H9 (cell line): ENCODE results near the gene BARX2. TPM values are rescaled to one million over a fixed set of nuclear protein-coding genes. Genes with fewer than 3 reads are reported as not detected.

Experiments
- DNase-seq: peaks from one replicate; pipeline ENCODE4 v3.0.0-alpha.2; 2017
- H2AFZ ChIP-seq: one replicate; pipeline ENCODE4 v1.6.1; 2013; ENCODE audit warnings: mild to moderate bottlenecking, low read length, control low read depth, moderate library complexity
- H2AK5ac ChIP-seq: 2 replicates; pipeline ENCODE4 v1.6.1; 2013; ENCODE audit warnings: low read length, control low read depth, mixed read lengths; ENCODE audit not compliant: insufficient read length
- H2BK120ac ChIP-seq: one replicate; pipeline ENCODE4 v1.6.1; 2013; ENCODE audit warnings: low read depth, mild to moderate bottlenecking, low read length, control low read depth, inconsistent platforms; ENCODE audit not compliant: poor library complexity, severe bottlenecking
- H2BK12ac ChIP-seq: 2 replicates; pipeline ENCODE4 v1.6.1; 2013; ENCODE audit warnings: low read length, control low read depth, mixed read lengths, low read depth; ENCODE audit not compliant: insufficient read length
- H2BK15ac ChIP-seq: 2 replicates; pipeline ENCODE4 v1.6.1; 2013; ENCODE audit warnings: low read depth, low read length, control low read depth
- H2BK20ac ChIP-seq: one replicate; pipeline ENCODE4 v1.6.1; 2013; ENCODE audit warnings: low read depth, mild to moderate bottlenecking, low read length, control low read depth, inconsistent platforms; ENCODE audit not compliant: poor library complexity, severe bottlenecking
- H2BK5ac ChIP-seq: 2 replicates; pipeline ENCODE4 v1.6.1; 2013; ENCODE audit warnings: low read length, control low read depth, mixed read lengths; ENCODE audit not compliant: insufficient read length
- H3K14ac ChIP-seq: 2 replicates; pipeline ENCODE4 v1.6.1; 2013; ENCODE audit warnings: low read length, control low read depth; ENCODE audit not compliant: insufficient read depth
- H3K18ac ChIP-seq: 2 replicates; pipeline ENCODE4 v1.6.1; 2013; ENCODE audit warnings: low read depth, mild to moderate bottlenecking, mixed read lengths, low read length, control low read depth; ENCODE audit not compliant: insufficient read length
- H3K23ac ChIP-seq: 2 replicates; pipeline ENCODE4 v1.6.1; 2013; ENCODE audit warnings: low read length, control low read depth, mixed read lengths, low read depth; ENCODE audit not compliant: insufficient read length
- H3K23me2 ChIP-seq: 2 replicates; pipeline ENCODE4 v1.6.1; 2013; ENCODE audit warnings: low read depth, mild to moderate bottlenecking, mixed read lengths, low read length, control low read depth; ENCODE audit not compliant: insufficient read length, poor library complexity, severe bottlenecking
- H3K27ac ChIP-seq: 2 replicates; pipeline ENCODE4 v1.5.1; 2013; ENCODE audit warnings: low read length, control low read depth, mixed read lengths, low read depth; ENCODE audit not compliant: insufficient read length
- H3K27me3 ChIP-seq: 2 replicates; pipeline ENCODE4 v1.6.1; 2013; ENCODE audit warnings: low read length, control low read depth, inconsistent platforms; ENCODE audit not compliant: insufficient read depth
- H3K4ac ChIP-seq: 2 replicates; pipeline ENCODE4 v1.6.1; 2013; ENCODE audit warnings: low read depth, mild to moderate bottlenecking, control low read depth, inconsistent platforms, low read length, moderate library complexity
- H3K4me1 ChIP-seq: 2 replicates; pipeline ENCODE4 v1.6.1; 2013; ENCODE audit warnings: low read length, control low read depth, inconsistent platforms; ENCODE audit not compliant: insufficient read depth
- H3K4me2 ChIP-seq: 2 replicates; pipeline ENCODE4 v1.6.1; 2013; ENCODE audit warnings: low read length, control low read depth, mixed read lengths; ENCODE audit not compliant: insufficient read length, insufficient read depth
- H3K56ac ChIP-seq: 2 replicates; pipeline ENCODE4 v1.6.1; 2013; ENCODE audit warnings: low read depth, mild to moderate bottlenecking, mixed read lengths, low read length, control low read depth; ENCODE audit not compliant: insufficient read length
- H3K79me1 ChIP-seq: 2 replicates; pipeline ENCODE4 v1.6.1; 2013; ENCODE audit warnings: low read depth, mild to moderate bottlenecking, moderate library complexity, low read length, control low read depth, inconsistent platforms; ENCODE audit not compliant: insufficient read depth, poor library complexity, severe bottlenecking
- H3K79me2 ChIP-seq: 2 replicates; pipeline ENCODE4 v1.6.1; 2013; ENCODE audit warnings: low read length, control low read depth, inconsistent platforms; ENCODE audit not compliant: insufficient read depth
- H3K9ac ChIP-seq: 2 replicates; pipeline ENCODE4 v1.6.1; 2013; ENCODE audit warnings: low read length, control low read depth, mixed read lengths; ENCODE audit not compliant: insufficient read length; ENCODE audit errors: extremely low read depth
- H3K9me3 ChIP-seq: one replicate; pipeline ENCODE4 v1.6.1; 2013; ENCODE audit warnings: low read depth, low read length, inconsistent platforms; ENCODE audit not compliant: control insufficient read depth
- H3T11ph ChIP-seq: one replicate; pipeline ENCODE4 v1.6.1; 2013; ENCODE audit warnings: mild to moderate bottlenecking, low read length, control low read depth, inconsistent platforms
- H4K20me1 ChIP-seq: one replicate; pipeline ENCODE4 v1.6.1; 2013; ENCODE audit not compliant: control insufficient read depth, insufficient read length, insufficient read depth
- H4K5ac ChIP-seq: 2 replicates; pipeline ENCODE4 v1.6.1; 2013; ENCODE audit warnings: low read depth, mild to moderate bottlenecking, mixed read lengths, low read length, control low read depth; ENCODE audit not compliant: insufficient read length
- H4K8ac ChIP-seq: replicated peaks from 2 replicates; pipeline ENCODE4 v1.6.1; 2013; ENCODE audit warnings: low read length, control low read depth, mixed read lengths, low read depth; ENCODE audit not compliant: insufficient read length
- H4K91ac ChIP-seq: 2 replicates; pipeline ENCODE4 v1.6.1; 2013; ENCODE audit warnings: low read depth, mild to moderate bottlenecking, moderate library complexity, mixed read lengths, low read length, control low read depth; ENCODE audit not compliant: insufficient read length
- H3K27ac Mint-ChIP-seq, 3 experiments: 2 replicates in 2 of 3; 3 replicates in 1 of 3; pipeline ENCODE4 v1.8.0; 2020 to 2021; ENCODE audit warnings: mixed read lengths in 3 of 3, mild to moderate bottlenecking in 1 of 3, moderate library complexity in 1 of 3
- H3K27me3 Mint-ChIP-seq: 2 replicates; pipeline ENCODE4 v1.8.0; 2021; ENCODE audit warnings: low read depth, mild to moderate bottlenecking, moderate library complexity, mixed read lengths
- H3K36me3 Mint-ChIP-seq, 3 experiments: 2 replicates in 2 of 3; 3 replicates in 1 of 3; pipeline ENCODE4 v1.8.0; 2020 to 2021; ENCODE audit warnings: low read depth in 3 of 3, mixed read lengths in 3 of 3; ENCODE audit not compliant: insufficient read depth in 1 of 3
- H3K4me1 Mint-ChIP-seq, 2 experiments: 2 replicates each; pipeline ENCODE4 v1.8.0; 2020; ENCODE audit warnings: mixed read lengths in 2 of 2
- H3K4me3 Mint-ChIP-seq, 2 experiments: 2 replicates in 1 of 2; 3 replicates in 1 of 2; pipeline ENCODE4 v1.8.0; 2020 to 2021; ENCODE audit warnings: mild to moderate bottlenecking in 2 of 2, mixed read lengths in 2 of 2, moderate library complexity in 1 of 2
- H3K9me3 Mint-ChIP-seq, 2 experiments: 2 replicates in 1 of 2; 3 replicates in 1 of 2; pipeline ENCODE4 v1.8.0; 2020; ENCODE audit warnings: mild to moderate bottlenecking in 2 of 2, mixed read lengths in 2 of 2, moderate library complexity in 1 of 2
- CTCF ChIP-seq: fragments of 200-600 bp; sonication (generic); conservative IDR thresholded peaks from 3 replicates; pipeline ENCODE4 v1.8.0; 2021; ENCODE audit warnings: antibody characterized with exemption, mild to moderate bottlenecking
- WGBS: extraction: QIAGEN DNeasy Blood & Tissue Kit; methylation state at CpG from one replicate; pipeline ENCODE4 v1.1.7; 2013; ENCODE audit warnings: missing lambda C conversion rate, low lambda C conversion rate, mixed read lengths; ENCODE audit not compliant: insufficient read length; ENCODE audit errors: extremely low coverage; 5-methylcytosine and 5-hydroxymethylcytosine counted together
- total RNA-seq: library from RNA; stranded (reverse); gene quantifications from 2 replicates; pipeline ENCODE4 v1.2.1, GENCODE V29; 2021

Gene BARX2
- total RNA-seq, 1 experiment from 2014 or later: not detected

- H3K9ac ChIP-seq: no peak overlapping the region
- H3K27ac Mint-ChIP-seq: no peak overlapping the region
- H3K4me3 Mint-ChIP-seq: no peak overlapping the region
- H4K20me1 ChIP-seq: no peaks in the 10 kb centered on the region
- no peak overlapping the region for H3T11ph ChIP-seq
- no peaks in the 10 kb centered on the region for H3K27me3 ChIP-seq
- H4K8ac ChIP-seq: no peak overlapping the region
- no peak overlapping the region for H3K14ac ChIP-seq
- H2BK12ac ChIP-seq: no peak overlapping the region
- H3K27me3 Mint-ChIP-seq: peaks cover 14% of the 10 kb centered on the region
- H2AK5ac ChIP-seq: no peak overlapping the region
- no peak overlapping the region for H2BK20ac ChIP-seq
- no peak overlapping the region for H3K27ac ChIP-seq
- H3K4ac ChIP-seq: no peak overlapping the region
- no peak overlapping the region for H2AFZ ChIP-seq
- H3K56ac ChIP-seq: no peak overlapping the region
- H3K9me3 ChIP-seq: no peaks in the 10 kb centered on the region
- H3K4me1 ChIP-seq: no peaks in the 10 kb centered on the region
- H3K4me2 ChIP-seq: no peak overlapping the region
- 0 out of 7 replicates have a peak, but pooled peaks cover 0 to 7% (median 0%) of the 10 kb centered on the region in 3 experiments for H3K36me3 Mint-ChIP-seq
- H3K79me2 ChIP-seq: no peaks in the 10 kb centered on the region
- no peaks in the 10 kb centered on the region for H3K79me1 ChIP-seq
- no peak overlapping the region for H2BK15ac ChIP-seq
- H4K91ac ChIP-seq: no peak overlapping the region
- DNase-seq: no peak
- no peak overlapping the region for H2BK120ac ChIP-seq
- 0 out of 4 replicates have a peak, but pooled peaks cover 0 to 3% of the 10 kb centered on the region in 2 experiments for H3K4me1 Mint-ChIP-seq
- no peak overlapping the region for H4K5ac ChIP-seq
- H3K9me3 Mint-ChIP-seq: peaks cover 5% of the 10 kb centered on the region in 2 experiments; a peak in 3 of 5 replicates
- TF ChIP-seq CTCF: no peak
- WGBS: no CpG with 5 or more reads among the region's 3 CpGs
- H3K18ac ChIP-seq: no peak overlapping the region
- no peaks in the 10 kb centered on the region for H3K23me2 ChIP-seq
- no peak overlapping the region for H2BK5ac ChIP-seq
- H3K23ac ChIP-seq: no peak overlapping the region
These were observed 26.8 kb downstream of the BARX2 start for GRCh38 chr11:129402206-129403171.
